GM10266 (cell line): Measurements from ENCODE around the gene TSKU.

Experiments
- DNase-seq: peaks from one replicate; pipeline ENCODE4 v3.0.0; 2012; ENCODE audit errors: extremely low spot score
- CTCF ChIP-seq: IDR thresholded peaks from 2 replicates; pipeline ENCODE4 v1.5.1; 2012; ENCODE audit warnings: mild to moderate bottlenecking, low read depth; ENCODE audit not compliant: control insufficient read depth, insufficient read depth; ENCODE audit errors: missing control alignments

TSKU gene

GRCh38 chr11:76761718-76762355, 21.3 kb upstream of the TSKU start:
- DNase-seq, result no peak
- no peak for TF ChIP-seq CTCF

DNA sequence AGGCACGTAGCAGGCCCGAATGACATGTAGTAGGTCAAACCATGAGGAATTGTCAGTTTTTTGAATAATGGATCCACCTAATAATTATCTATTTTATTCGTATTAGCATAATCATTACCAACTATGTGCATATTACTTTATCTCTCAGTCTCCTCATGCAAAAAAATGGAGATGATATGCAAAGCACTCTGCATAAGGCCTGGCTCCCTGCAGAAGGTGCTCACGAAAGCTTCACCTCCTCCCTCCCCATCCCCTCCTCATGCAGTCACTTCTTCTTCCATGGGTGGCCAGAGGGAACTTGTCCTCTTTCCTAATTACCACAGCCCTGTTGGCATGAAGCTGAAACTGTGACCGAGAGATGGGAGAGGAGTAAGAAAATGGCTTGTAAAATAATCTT, 20.8 kb upstream of the TSKU start:
- DNase-seq, result no peak

GRCh38 chr11:76762867-76763572, 20.1 kb upstream of the TSKU start:
- no peak for DNase-seq
- no peak for TF ChIP-seq CTCF

More for the DNA sequence above, 20.8 kb upstream of the TSKU start:
- no peak for TF ChIP-seq CTCF

GRCh38 chr11:76763573-76764346, 19.4 kb upstream of the TSKU start:
- TF ChIP-seq CTCF, result no peak
- DNase-seq, result no peak

DNA sequence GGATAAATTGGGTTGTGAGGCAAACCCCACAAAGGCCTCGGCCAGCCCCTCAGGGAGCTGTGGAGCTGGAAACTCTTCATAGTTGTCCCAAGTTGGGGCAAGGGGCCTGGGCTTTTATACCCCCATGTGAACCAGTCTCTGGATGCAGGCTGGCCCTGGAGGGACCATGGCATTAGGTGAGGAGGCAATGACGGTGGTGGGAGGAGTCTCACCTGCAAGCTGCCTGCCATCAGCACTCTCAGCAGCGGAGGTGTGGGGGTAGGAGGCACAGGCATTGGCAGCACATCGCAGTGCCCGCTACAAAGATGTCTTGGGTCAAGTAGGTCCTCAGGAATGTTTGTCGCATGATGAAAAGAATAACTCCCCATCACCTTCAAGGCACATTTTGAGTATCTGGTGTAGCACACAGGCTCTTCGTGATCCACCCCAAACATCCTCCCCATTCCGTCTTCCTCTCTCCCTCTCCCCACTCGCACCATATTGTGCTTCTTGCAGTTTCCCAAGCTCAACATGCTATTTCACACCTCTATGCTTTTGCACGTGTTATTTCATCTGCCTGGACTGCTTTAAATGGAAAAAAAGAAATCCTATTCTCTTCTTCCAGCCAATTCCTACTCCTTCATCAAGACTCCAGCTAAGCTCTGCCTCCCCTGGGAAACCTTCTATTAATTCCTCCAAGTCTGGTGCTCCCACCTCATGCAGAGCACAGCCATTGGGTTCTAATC, 18.1 kb upstream of the TSKU start:
- no peak for TF ChIP-seq CTCF

GRCh38 chr11:76765863-76766350, 17.2 kb upstream of the TSKU start:
- TF ChIP-seq CTCF, result no peak
- DNase-seq, result no peak

More for the DNA sequence above, 18.1 kb upstream of the TSKU start:
- DNase-seq, result no peak
